PC-9 (cell line): ENCODE results near the gene SGK1.

Experiments
- CTCF ChIP-seq: fragments of 200-600 bp; sonication (generic); conservative IDR thresholded peaks from 2 replicates; pipeline ENCODE4 v1.6.1; 2017; ENCODE audit warnings: mixed run types, antibody characterized with exemption, mild to moderate bottlenecking, moderate library complexity
- EZH2 ChIP-seq: fragments of 200-600 bp; sonication (generic); IDR thresholded peaks from 2 replicates; pipeline ENCODE4 v1.8.0; 2017; ENCODE audit warnings: antibody characterized with exemption, low read depth

DNA sequence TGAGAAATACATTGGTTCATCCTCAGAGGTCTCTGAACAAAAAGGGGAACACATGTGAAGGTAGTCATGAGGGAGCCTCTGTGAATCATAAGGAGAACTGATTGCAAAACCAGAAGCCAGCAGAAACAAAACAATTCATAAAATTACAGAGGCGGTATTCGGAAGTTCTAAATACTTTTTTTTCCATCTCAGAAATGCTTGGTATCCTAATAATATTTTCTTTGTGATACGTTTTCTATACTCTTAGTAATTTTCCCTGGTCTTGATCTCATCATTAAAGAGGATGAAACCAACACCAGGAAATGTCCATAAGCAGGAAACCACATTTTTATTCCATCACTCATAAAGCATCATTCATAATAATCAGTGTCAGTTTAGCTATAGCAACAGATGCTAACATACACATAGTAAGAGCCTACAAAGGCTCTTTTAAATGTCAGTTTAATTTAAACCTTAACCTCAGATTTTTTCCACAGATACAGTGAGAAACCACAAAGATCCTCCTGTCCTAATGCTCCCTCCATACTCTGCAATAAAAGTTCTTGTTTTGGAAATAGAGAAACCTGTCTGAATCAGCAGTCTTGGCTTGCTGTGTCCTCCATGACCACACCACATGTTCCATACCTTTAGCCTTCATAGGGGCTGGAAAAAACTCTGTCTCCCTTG, 29.2 kb downstream of the SGK1 start:
- TF ChIP-seq CTCF, result no peak
- TF ChIP-seq EZH2, result no peak
